ENCODE data around the gene HOMER2. TPM values are rescaled to one million over a fixed set of nuclear protein-coding genes. Genes with fewer than 3 reads are reported as not detected.

HOMER2 gene
- total and polyA plus RNA-seq, 4 donors, result 4.3 to 62.0 (median 23.6) TPM

GRCh38 chr15:82978438-82978837 is 25.9 kb upstream of the HOMER2 start:
- H3K27ac ChIP-seq (ENCODE audit: low read depth in 1 of 2, low read length in 2 of 2), result no peak overlapping the region
- TF ChIP-seq YY1 (IDR thresholded peaks at IDR 0.05) (no peak), CTCF (IDR thresholded peaks at IDR 0.05; ENCODE audit: low read depth, low read length, missing input control) (no peak), RAD21 (IDR thresholded peaks at IDR 0.05) (no peak)
- H3K4me1 ChIP-seq (ENCODE audit: control insufficient read depth in 4 of 4, insufficient read depth in 4 of 4, low read length in 3 of 4), result no peaks in the 10 kb centered on the region
- no peak overlapping the region for H3K4me3 ChIP-seq (ENCODE audit: low read depth in 1 of 3, low read length in 3 of 3)
- H3K27me3 ChIP-seq (ENCODE audit: control insufficient read depth in 4 of 4, insufficient read depth in 4 of 4, low read length in 3 of 4), result no peaks in the 10 kb centered on the region
- H3K36me3 ChIP-seq (ENCODE audit: control insufficient read depth in 4 of 4, insufficient read depth in 3 of 4, low read depth in 1 of 4, low read length in 3 of 4), result no peaks in the 10 kb centered on the region
- WGBS, result 95% methylated on average over 5 of the region's 5 CpGs
- DNase-seq (ENCODE audit: low spot score), result no peak
- no peak overlapping the region for H3K9ac ChIP-seq (ENCODE audit: low read depth in 1 of 2, low read length in 2 of 2)
- no peaks in the 10 kb centered on the region for H3K9me3 ChIP-seq (ENCODE audit: control insufficient read depth in 4 of 4, low read length in 3 of 4)

- Histone ChIP-seq H3K27ac (ENCODE audit: low read depth in 1 of 2, low read length in 2 of 2) (no peak overlapping the region), H3K4me1 (ENCODE audit: control insufficient read depth in 4 of 4, insufficient read depth in 4 of 4, low read length in 3 of 4) (peaks cover 0 to 13% (median 10%) of the 10 kb centered on the region in 4 donors), H3K4me3 (ENCODE audit: low read depth in 1 of 3, low read length in 3 of 3) (no peak overlapping the region), H3K27me3 (ENCODE audit: control insufficient read depth in 4 of 4, insufficient read depth in 4 of 4, low read length in 3 of 4) (no peaks in the 10 kb centered on the region), H3K9me3 (ENCODE audit: control insufficient read depth in 4 of 4, low read length in 3 of 4) (no peaks in the 10 kb centered on the region), H3K9ac (ENCODE audit: low read depth in 1 of 2, low read length in 2 of 2) (no peak overlapping the region), H3K36me3 (ENCODE audit: control insufficient read depth in 4 of 4, insufficient read depth in 3 of 4, low read depth in 1 of 4, low read length in 3 of 4) (no peaks in the 10 kb centered on the region)
- no peak for DNase-seq (ENCODE audit: low spot score)
- no peak for TF ChIP-seq FOXA2 (IDR thresholded peaks at IDR 0.05)
- no peak for TF ChIP-seq ATF3 (IDR thresholded peaks at IDR 0.05)
- no peak for TF ChIP-seq TAF1 (conservative IDR thresholded peaks at IDR 0.05)
- TF ChIP-seq HNF4G (IDR thresholded peaks at IDR 0.05), result no peak
- no peak for TF ChIP-seq HNF4A (conservative IDR thresholded peaks at IDR 0.05)
- TF ChIP-seq JUND (IDR thresholded peaks at IDR 0.05), result no peak
- no peak for TF ChIP-seq REST (IDR thresholded peaks at IDR 0.05)
- no peak for TF ChIP-seq EGR1 (IDR thresholded peaks at IDR 0.05; ENCODE audit: low read depth in 2 of 2)
- no peak for TF ChIP-seq RAD21 (IDR thresholded peaks at IDR 0.05)
- no peak for TF ChIP-seq GABPA (IDR thresholded peaks at IDR 0.05 in 1 of 2, conservative IDR thresholded peaks at IDR 0.05 in 1 of 2)
- no peak for TF ChIP-seq ZBTB33 (IDR thresholded peaks at IDR 0.05)
- no peak for TF ChIP-seq CTCF (IDR thresholded peaks at IDR 0.05; ENCODE audit: low read depth, low read length, missing input control)
- 94% methylated on average over 1 of the region's 1 CpG for WGBS
Observed at GRCh38 chr15:82977076-82977475, 24.6 kb upstream of the HOMER2 start.
